GM12878 (cell line): ENCODE results near the gene MLPH. TPM values are rescaled to one million over a fixed set of nuclear protein-coding genes. Genes with fewer than 3 reads are reported as not detected.

Experiments used
- BHLHE40 ChIP-seq, 2 experiments: fragments of 450-650 bp in 1 of 2; IDR thresholded peaks; 2 replicates each; pipeline ENCODE4 v1.6.1; 2011 to 2017; ENCODE audit warnings: low read depth in 2 of 2, borderline replicate concordance in 1 of 2, improper control_type of control experiment in 1 of 2, low read length in 1 of 2, mild to moderate bottlenecking in 1 of 2
- MLLT1 ChIP-seq: fragments of 450-650 bp; IDR thresholded peaks from 2 replicates; pipeline ENCODE4 v1.6.1; 2016; ENCODE audit warnings: mild to moderate bottlenecking
- NR2F1 ChIP-seq: fragments of 450-650 bp; conservative IDR thresholded peaks from 2 replicates; pipeline ENCODE4 v1.6.1; 2017; ENCODE audit warnings: mild to moderate bottlenecking
- ZNF592 ChIP-seq: fragments of 450-650 bp; IDR thresholded peaks from 2 replicates; pipeline ENCODE4 v1.6.1; 2017; ENCODE audit warnings: mild to moderate bottlenecking, moderate library complexity
- polyA plus RNA-seq, 11 experiments: library from polyadenylated mRNA; depleted of rRNA in 4 of 11; unstranded in 6 of 11; stranded (reverse) in 5 of 11; fragments of >200 nt; fragmentation: Nextera tagmentation in 4 of 11; fragmentation: Illumina TruSeq in 1 of 11; extraction: Ambion mirVana in 4 of 11; extraction: Trizol in 1 of 11; gene quantifications; 1 replicate in 1 of 11; 2 replicates in 10 of 11; pipeline versions ENCODE4 v1.2.1 to v1.2.3, GENCODE V29; 2011 to 2016; ENCODE audit warnings: inconsistent platforms in 2 of 11, missing spikeins in 2 of 11, low read depth in 1 of 11
- total RNA-seq, 4 experiments: library from RNA; depleted of rRNA in 3 of 4; stranded (reverse); fragments of >200 nt in 3 of 4; fragmentation: Illumina TruSeq in 1 of 4; extraction: Trizol in 1 of 4; gene quantifications; 2 replicates each; pipeline versions ENCODE4 v1.2.1 to v1.2.3, GENCODE V29; 2013 to 2021

MLPH gene
- total and polyA plus RNA-seq, 10 of the 15 experiments (the other 5 are each of a cell fraction or from before 2014, with no cell fraction given), result 0.16 to 0.85 TPM; not detected in 8

- TF ChIP-seq ZNF592, result no peak
- peak in 1 of 2 experiments; percentile 25; a peak in 1 of 4 replicates for TF ChIP-seq BHLHE40 (IDR thresholded peaks at IDR 0.05; ENCODE audit: borderline replicate concordance in 1 of 2, low read depth in 2 of 2, low read length in 1 of 2)
- TF ChIP-seq NR2F1, result no peak
- TF ChIP-seq MLLT1, result peak; percentile 53; the same call in 1 of the 2 replicates
These were observed 113.3 kb downstream of the MLPH start (continued) for GRCh38 chr2:237600205-237600846.
